ENCODE data around the gene DHX32. TPM values are rescaled to one million over a fixed set of nuclear protein-coding genes. Genes with fewer than 3 reads are reported as not detected.
"Not testable (repeated sequence)": the region's sequence is repeated elsewhere in the genome, so short reads cannot be mapped to it uniquely, and the experiment has no call there.

The DHX32 gene, protein sequence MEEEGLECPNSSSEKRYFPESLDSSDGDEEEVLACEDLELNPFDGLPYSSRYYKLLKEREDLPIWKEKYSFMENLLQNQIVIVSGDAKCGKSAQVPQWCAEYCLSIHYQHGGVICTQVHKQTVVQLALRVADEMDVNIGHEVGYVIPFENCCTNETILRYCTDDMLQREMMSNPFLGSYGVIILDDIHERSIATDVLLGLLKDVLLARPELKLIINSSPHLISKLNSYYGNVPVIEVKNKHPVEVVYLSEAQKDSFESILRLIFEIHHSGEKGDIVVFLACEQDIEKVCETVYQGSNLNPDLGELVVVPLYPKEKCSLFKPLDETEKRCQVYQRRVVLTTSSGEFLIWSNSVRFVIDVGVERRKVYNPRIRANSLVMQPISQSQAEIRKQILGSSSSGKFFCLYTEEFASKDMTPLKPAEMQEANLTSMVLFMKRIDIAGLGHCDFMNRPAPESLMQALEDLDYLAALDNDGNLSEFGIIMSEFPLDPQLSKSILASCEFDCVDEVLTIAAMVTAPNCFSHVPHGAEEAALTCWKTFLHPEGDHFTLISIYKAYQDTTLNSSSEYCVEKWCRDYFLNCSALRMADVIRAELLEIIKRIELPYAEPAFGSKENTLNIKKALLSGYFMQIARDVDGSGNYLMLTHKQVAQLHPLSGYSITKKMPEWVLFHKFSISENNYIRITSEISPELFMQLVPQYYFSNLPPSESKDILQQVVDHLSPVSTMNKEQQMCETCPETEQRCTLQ
- 15.5 and 16.4 TPM in 2 replicates for total RNA-seq

GRCh38 chr10:125881192-125881591 is at the start of gene DHX32:
Gene DHX32 (minus strand): TSS chr10:125881292. CDS start chr10:125880824, 468 bp downstream.
- ATAC-seq (ENCODE audit: low read depth) (no peak), DNase-seq (no peak)
- Mint-ChIP-seq H3K36me3 (ENCODE audit: low read depth) (peaks cover 26% of the 10 kb centered on the region), H3K9me3 (no peaks in the 10 kb centered on the region), H3K4me1 (no peaks in the 10 kb centered on the region), H3K4me3 (no peak within 1 kb of the TSS), H3K27me3 (no peaks in the 10 kb centered on the region), H3K27ac (no peak within 1 kb of the TSS)
- intact Hi-C loops (cut with micrococcal nuclease): no loop called here
- ChIA-PET CTCF (no interaction called here), POLR2A (no interaction called here)
- TF ChIP-seq, protein P1, sequence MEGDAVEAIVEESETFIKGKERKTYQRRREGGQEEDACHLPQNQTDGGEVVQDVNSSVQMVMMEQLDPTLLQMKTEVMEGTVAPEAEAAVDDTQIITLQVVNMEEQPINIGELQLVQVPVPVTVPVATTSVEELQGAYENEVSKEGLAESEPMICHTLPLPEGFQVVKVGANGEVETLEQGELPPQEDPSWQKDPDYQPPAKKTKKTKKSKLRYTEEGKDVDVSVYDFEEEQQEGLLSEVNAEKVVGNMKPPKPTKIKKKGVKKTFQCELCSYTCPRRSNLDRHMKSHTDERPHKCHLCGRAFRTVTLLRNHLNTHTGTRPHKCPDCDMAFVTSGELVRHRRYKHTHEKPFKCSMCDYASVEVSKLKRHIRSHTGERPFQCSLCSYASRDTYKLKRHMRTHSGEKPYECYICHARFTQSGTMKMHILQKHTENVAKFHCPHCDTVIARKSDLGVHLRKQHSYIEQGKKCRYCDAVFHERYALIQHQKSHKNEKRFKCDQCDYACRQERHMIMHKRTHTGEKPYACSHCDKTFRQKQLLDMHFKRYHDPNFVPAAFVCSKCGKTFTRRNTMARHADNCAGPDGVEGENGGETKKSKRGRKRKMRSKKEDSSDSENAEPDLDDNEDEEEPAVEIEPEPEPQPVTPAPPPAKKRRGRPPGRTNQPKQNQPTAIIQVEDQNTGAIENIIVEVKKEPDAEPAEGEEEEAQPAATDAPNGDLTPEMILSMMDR (IDR thresholded peaks at IDR 0.05): no peak

DNA sequence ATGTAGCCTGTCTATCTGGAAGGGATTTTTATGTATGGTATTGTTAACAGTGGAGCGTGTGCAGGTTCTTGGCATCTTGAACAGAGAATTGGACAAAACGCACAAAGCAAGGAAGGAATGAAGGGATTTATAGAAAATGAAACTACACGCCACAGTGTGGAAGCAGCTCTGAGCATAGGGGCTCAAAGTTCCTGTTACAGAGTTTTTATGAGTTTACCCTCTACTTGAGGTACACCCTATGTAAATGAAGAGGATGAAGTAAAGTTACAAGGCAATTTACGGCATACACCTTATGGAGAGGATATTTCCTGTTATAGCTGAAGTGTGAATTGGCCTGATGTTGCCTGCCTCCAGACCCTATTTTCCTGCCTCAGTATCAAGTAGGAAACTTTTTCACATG is 48.5 kb upstream of the DHX32 start:
- TF ChIP-seq, protein P1 (IDR thresholded peaks at IDR 0.05): no peak

GRCh38 chr10:125928928-125929585 is 48.0 kb upstream of the DHX32 start:
- no peak overlapping the region for H3K27ac Mint-ChIP-seq
- intact Hi-C loops (cut with micrococcal nuclease): no loop called here
- H3K27me3 Mint-ChIP-seq: peaks cover 9% of the 10 kb centered on the region
- ATAC-seq (ENCODE audit: low read depth) (no peak), DNase-seq (no peak)
- TF ChIP-seq, protein P1 (IDR thresholded peaks at IDR 0.05): no peak
- ChIA-PET POLR2A (no interaction called here), CTCF (no interaction called here)
- H3K9me3 Mint-ChIP-seq: no peaks in the 10 kb centered on the region
- no peak overlapping the region for H3K4me3 Mint-ChIP-seq
- no peaks in the 10 kb centered on the region for H3K4me1 Mint-ChIP-seq
- H3K36me3 Mint-ChIP-seq (ENCODE audit: low read depth): no peaks in the 10 kb centered on the region

More for the DNA sequence above, 48.5 kb upstream of the DHX32 start:
- CTCF ChIA-PET: no interaction called here
- no peaks in the 10 kb centered on the region for H3K9me3 Mint-ChIP-seq
- H3K36me3 Mint-ChIP-seq (ENCODE audit: low read depth): no peaks in the 10 kb centered on the region
- no peak overlapping the region for H3K4me3 Mint-ChIP-seq
- H3K4me1 Mint-ChIP-seq: no peaks in the 10 kb centered on the region
- no peak for ATAC-seq (ENCODE audit: low read depth)
- peaks cover 11% of the 10 kb centered on the region for H3K27me3 Mint-ChIP-seq
- DNase-seq: no peak
- H3K27ac Mint-ChIP-seq: no peak overlapping the region
- POLR2A ChIA-PET: no interaction called here
- intact Hi-C loops (cut with micrococcal nuclease): no loop called here

- H3K4me1 Mint-ChIP-seq; H3K4me3 Mint-ChIP-seq; H3K27me3 Mint-ChIP-seq; DNase-seq; intact Hi-C loops (cut with micrococcal nuclease); CTCF ChIA-PET; POLR2A ChIA-PET; H3K9me3 Mint-ChIP-seq; ATAC-seq (ENCODE audit: low read depth); H3K36me3 Mint-ChIP-seq (ENCODE audit: low read depth); H3K27ac Mint-ChIP-seq: not testable (repeated sequence)
Observed at GRCh38 chr10:125927265-125927664, 46.2 kb upstream of the DHX32 start.

- ChIA-PET CTCF (no interaction called here), POLR2A (no interaction called here)
- intact Hi-C loops (cut with micrococcal nuclease): no loop called here
- TF ChIP-seq, protein P1 (IDR thresholded peaks at IDR 0.05): no peak
- ATAC-seq (ENCODE audit: low read depth) (no peak), DNase-seq (no peak)
- H3K27ac Mint-ChIP-seq: no peak overlapping the region
- no peak overlapping the region for H3K4me3 Mint-ChIP-seq
- peaks cover 2% of the 10 kb centered on the region for H3K27me3 Mint-ChIP-seq
- no peaks in the 10 kb centered on the region for H3K9me3 Mint-ChIP-seq
- no peaks in the 10 kb centered on the region for H3K4me1 Mint-ChIP-seq
- H3K36me3 Mint-ChIP-seq (ENCODE audit: low read depth): no peaks in the 10 kb centered on the region
Observed at GRCh38 chr10:125926247-125926646, 45.2 kb upstream of the DHX32 start.

All from activated B cell treated with CpG ODN at 0.5 μM for 24 hours (primary cell).